GM12872 (cell line): ENCODE data around the gene TFCP2L1.

ENCODE experiments used
- CTCF ChIP-seq: IDR thresholded peaks from 3 replicates; pipeline ENCODE4 v1.5.1; 2011; ENCODE audit warnings: low read depth, mild to moderate bottlenecking, low read length, moderate library complexity; ENCODE audit not compliant: insufficient read depth

TFCP2L1 gene, protein sequence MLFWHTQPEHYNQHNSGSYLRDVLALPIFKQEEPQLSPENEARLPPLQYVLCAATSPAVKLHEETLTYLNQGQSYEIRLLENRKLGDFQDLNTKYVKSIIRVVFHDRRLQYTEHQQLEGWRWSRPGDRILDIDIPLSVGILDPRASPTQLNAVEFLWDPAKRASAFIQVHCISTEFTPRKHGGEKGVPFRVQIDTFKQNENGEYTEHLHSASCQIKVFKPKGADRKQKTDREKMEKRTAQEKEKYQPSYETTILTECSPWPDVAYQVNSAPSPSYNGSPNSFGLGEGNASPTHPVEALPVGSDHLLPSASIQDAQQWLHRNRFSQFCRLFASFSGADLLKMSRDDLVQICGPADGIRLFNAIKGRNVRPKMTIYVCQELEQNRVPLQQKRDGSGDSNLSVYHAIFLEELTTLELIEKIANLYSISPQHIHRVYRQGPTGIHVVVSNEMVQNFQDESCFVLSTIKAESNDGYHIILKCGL

GRCh38 chr2:121284463-121285449 lies at the start of gene TFCP2L1:
Gene TFCP2L1, minus strand, starts transcription at chr2:121285202. Its CDS starts 93 bp downstream, at chr2:121285109.
- no peak for TF ChIP-seq CTCF

DNA sequence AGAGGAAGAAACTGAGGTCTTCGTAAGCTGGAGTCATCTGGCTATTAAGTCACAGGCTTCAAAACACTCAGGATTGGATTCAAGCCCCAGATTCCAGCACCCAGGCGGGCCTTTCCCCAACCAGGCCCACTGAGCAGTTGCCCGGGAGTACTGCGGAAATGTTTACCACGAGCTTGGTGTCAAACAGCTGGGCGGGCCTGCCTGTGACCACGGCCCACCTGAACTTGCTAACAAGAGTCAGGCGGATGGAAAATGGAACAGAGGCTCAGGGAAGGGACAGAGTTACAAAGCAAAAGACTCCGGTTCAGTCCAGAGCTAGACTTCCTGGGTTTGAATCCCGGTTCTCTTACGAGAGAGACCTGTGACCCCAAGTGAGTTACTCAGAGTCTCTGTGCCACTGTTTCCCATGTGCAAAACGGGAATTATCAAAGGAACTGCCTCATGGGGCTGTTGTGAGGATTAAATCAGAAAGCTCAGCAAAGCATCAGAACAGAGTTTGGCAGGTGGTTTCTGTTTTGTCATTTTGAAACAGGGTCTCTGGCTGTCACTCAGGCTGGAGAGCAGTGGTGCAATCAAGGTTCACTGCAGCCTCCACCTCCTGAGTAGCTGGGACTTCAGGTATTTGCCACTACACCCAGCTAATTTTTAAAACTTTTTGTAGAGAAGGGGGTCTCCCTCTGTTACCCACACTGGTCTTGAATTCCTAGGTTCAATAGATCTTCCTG lies 49.0 kb upstream of the TFCP2L1 start:
- no peak for TF ChIP-seq CTCF

- no peak for TF ChIP-seq CTCF
Observed at GRCh38 chr2:121333231-121333630, 48.2 kb upstream of the TFCP2L1 start.

DNA sequence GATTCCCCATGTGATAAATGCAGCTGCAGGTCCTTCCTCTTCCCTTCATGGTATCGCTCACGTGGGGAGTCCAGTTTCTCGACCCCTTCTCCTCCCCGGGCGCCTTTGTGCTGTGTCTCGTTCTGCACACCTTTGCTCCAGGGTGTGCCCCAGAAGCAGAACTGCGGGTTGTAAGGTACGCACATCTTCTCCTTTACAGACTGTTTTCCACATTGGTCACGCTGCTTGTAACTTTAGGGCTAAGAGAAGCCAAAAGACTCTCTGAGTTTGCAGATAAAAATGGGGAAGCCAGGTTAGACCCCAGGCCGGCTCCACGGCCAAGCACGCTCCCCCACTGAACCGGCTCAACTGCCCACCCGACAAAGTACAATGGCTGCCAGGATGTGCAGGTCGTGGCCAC lies 45.9 kb upstream of the TFCP2L1 start:
- TF ChIP-seq CTCF: no peak

DNA sequence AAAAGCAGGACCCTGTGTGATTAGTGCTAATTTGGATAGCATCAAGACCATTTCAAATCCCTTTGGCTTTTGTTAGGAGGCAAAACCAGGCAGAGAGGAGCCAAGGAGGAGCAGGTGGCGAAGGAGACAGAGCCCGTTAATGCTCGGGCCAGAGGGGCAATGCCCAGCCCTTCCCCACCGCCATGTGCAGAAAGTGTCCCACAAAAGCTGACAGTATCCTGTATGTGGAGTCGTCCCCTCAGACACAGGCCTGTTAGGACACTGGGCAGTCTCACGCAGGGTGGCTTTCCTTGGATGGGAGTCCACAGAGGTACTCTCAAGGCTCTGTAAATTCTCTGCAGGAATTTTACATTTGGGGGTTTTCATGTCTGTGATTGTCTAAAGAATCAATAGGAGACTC lies 44.8 kb upstream of the TFCP2L1 start:
- TF ChIP-seq CTCF: no peak

GRCh38 chr2:121326628-121327027 lies 41.6 kb upstream of the TFCP2L1 start:
- no peak for TF ChIP-seq CTCF

DNA sequence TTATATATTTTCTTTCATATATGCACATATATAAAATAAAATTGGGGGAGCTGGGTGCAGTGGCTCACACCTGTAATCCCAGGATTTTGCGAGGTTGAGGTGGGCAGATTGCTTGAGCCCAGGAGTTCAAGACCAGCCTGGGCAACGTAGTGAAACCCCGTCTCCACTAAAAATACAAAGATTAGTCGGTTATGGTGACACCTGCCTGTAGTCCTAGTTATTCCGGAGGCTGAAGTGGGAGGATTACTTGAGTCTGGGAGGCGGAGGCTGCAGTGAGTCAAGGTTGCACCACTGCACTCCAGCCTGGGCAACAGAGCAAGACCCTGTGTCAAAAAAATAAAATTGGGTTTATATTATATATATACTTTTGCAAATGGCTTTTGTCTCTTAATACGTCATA lies 39.6 kb upstream of the TFCP2L1 start:
- no peak for TF ChIP-seq CTCF
